ENCODE data around the gene HCRT. TPM values are rescaled to one million over a fixed set of nuclear protein-coding genes. Genes with fewer than 3 reads are reported as not detected.

The HCRT gene
- total RNA-seq, 2 experiments from 2014 or later: not detected

DNA sequence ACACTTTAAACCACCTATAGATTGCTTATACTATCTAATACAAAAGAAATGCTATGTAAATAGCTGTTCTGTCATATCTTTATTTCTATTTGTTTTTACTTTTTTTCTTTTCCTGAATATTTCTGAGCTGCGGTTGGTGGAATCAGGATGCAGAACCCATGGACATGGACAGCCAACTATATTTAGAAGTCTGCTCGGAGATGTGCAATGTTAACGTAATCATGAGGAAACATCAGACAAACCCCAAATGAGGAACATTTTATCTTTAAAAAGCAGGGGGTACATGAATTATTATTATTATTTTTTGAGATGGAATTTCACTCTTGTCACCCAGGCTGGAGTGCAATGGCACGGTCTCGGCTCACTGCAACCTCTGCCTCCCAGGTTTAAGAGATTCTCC lies 40.4 kb upstream of the HCRT start:
- no TSS peak for BruUV-seq (replicated peaks)
- Histone ChIP-seq H3K4me1 (ENCODE audit: insufficient read depth, low read length, poor library complexity, severe bottlenecking) (no peaks in the 10 kb centered on the region), H3K79me2 (ENCODE audit: insufficient read depth, low read depth, low read length) (no peaks in the 10 kb centered on the region), H3K27ac (ENCODE audit: low read depth, low read length, poor library complexity, severe bottlenecking) (no peak overlapping the region), H3K4me3 (ENCODE audit: low read depth, low read length, poor library complexity, severe bottlenecking) (no peak overlapping the region), H2AFZ (ENCODE audit: low read length) (no peak overlapping the region), H4K20me1 (ENCODE audit: insufficient read depth, low read length) (no peaks in the 10 kb centered on the region), H3K9me3 (ENCODE audit: low read length) (no peaks in the 10 kb centered on the region), H3K4me2 (ENCODE audit: low read length) (no peak overlapping the region), H3K9me2 (ENCODE audit: insufficient read depth, low read length) (no peaks in the 10 kb centered on the region), H3K36me3 (ENCODE audit: insufficient read depth, low read length) (peaks cover 2% of the 10 kb centered on the region; the same call in 1 of the 2 replicates)
- DNase-seq (ENCODE audit: low spot score): no peak
- intact Hi-C loops (cut with micrococcal nuclease; ENCODE audit: unreplicated experiment): loop anchor here (10.0 kb wide), 2 partner anchors 49 to 179 kb away; partner anchors contain the start of gene STAT5B
- CTCF ChIA-PET (ENCODE audit: unreplicated experiment): no interaction called here
- no peak for TF ChIP-seq EZH2phosphoT487 (IDR thresholded peaks at IDR 0.05; ENCODE audit: borderline replicate concordance, low read depth, low read length)
- TF ChIP-seq, protein P1, sequence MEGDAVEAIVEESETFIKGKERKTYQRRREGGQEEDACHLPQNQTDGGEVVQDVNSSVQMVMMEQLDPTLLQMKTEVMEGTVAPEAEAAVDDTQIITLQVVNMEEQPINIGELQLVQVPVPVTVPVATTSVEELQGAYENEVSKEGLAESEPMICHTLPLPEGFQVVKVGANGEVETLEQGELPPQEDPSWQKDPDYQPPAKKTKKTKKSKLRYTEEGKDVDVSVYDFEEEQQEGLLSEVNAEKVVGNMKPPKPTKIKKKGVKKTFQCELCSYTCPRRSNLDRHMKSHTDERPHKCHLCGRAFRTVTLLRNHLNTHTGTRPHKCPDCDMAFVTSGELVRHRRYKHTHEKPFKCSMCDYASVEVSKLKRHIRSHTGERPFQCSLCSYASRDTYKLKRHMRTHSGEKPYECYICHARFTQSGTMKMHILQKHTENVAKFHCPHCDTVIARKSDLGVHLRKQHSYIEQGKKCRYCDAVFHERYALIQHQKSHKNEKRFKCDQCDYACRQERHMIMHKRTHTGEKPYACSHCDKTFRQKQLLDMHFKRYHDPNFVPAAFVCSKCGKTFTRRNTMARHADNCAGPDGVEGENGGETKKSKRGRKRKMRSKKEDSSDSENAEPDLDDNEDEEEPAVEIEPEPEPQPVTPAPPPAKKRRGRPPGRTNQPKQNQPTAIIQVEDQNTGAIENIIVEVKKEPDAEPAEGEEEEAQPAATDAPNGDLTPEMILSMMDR (conservative IDR thresholded peaks at IDR 0.05; ENCODE audit: low read length): no peak
- POLR2A ChIA-PET: interaction anchor here (0.5 kb wide), 1 partner anchor 22 kb away, joined by 3 read pairs; no protein-coding TSS in a partner anchor

GRCh38 chr17:42224651-42225050 lies 39.4 kb upstream of the HCRT start:
- H3K4me3 ChIP-seq (ENCODE audit: low read depth, low read length, poor library complexity, severe bottlenecking): no peak overlapping the region
- TF ChIP-seq EZH2phosphoT487 (IDR thresholded peaks at IDR 0.05; ENCODE audit: borderline replicate concordance, low read depth, low read length): no peak
- TF ChIP-seq, protein P1 (conservative IDR thresholded peaks at IDR 0.05; ENCODE audit: low read length): no peak
- intact Hi-C loops (cut with micrococcal nuclease; ENCODE audit: unreplicated experiment): loop anchor here (10.0 kb wide), 2 partner anchors 50 to 180 kb away; partner anchors contain the start of gene STAT5B
- H3K9me3 ChIP-seq (ENCODE audit: low read length): no peaks in the 10 kb centered on the region
- H3K27ac ChIP-seq (ENCODE audit: low read depth, low read length, poor library complexity, severe bottlenecking): no peak overlapping the region
- CTCF ChIA-PET (ENCODE audit: unreplicated experiment): no interaction called here
- no peak for DNase-seq (ENCODE audit: low spot score)
- POLR2A ChIA-PET: interaction anchor here (0.6 kb wide), 1 partner anchor 38 kb away, joined by 9 read pairs; no protein-coding TSS in a partner anchor
- H3K4me2 ChIP-seq (ENCODE audit: low read length): no peak overlapping the region
- H2AFZ ChIP-seq (ENCODE audit: low read length): no peak overlapping the region
- H3K9me2 ChIP-seq (ENCODE audit: insufficient read depth, low read length): no peaks in the 10 kb centered on the region
- no peaks in the 10 kb centered on the region for H3K79me2 ChIP-seq (ENCODE audit: insufficient read depth, low read depth, low read length)
- no peaks in the 10 kb centered on the region for H4K20me1 ChIP-seq (ENCODE audit: insufficient read depth, low read length)
- no peaks in the 10 kb centered on the region for H3K4me1 ChIP-seq (ENCODE audit: insufficient read depth, low read length, poor library complexity, severe bottlenecking)
- no TSS peak for BruUV-seq (replicated peaks)
- H3K36me3 ChIP-seq (ENCODE audit: insufficient read depth, low read length): peaks cover 2% of the 10 kb centered on the region; the same call in 1 of the 2 replicates

Data from OCI-LY7 (cell line).